H1 (cell line): ENCODE data around the gene SPSB2. TPM values are rescaled to one million over a fixed set of nuclear protein-coding genes. Genes with fewer than 3 reads are reported as not detected.

Source experiments
- CTCF ChIA-PET: fragments of 300-600 bp; sonication (Branson Sonifier 250); formaldehyde crosslinking; loops from one replicate; lab custom pipeline; 2021; ENCODE audit not compliant: partially characterized antibody; lab: Charles Lee
- POLR2A ChIA-PET: fragments of 300-600 bp; sonication (Branson Sonifier 250); formaldehyde crosslinking; loops from one replicate; lab custom pipeline; 2021; ENCODE audit warnings: inconsistent platforms; ENCODE audit not compliant: partially characterized antibody; lab: Charles Lee
- DNase-seq, 2 experiments: peaks; one replicate each; pipeline versions ENCODE4 v3.0.0 to v3.0.0-alpha.2; 2010 to 2022; ENCODE audit warnings: low spot score in 2 of 2, low read depth in 1 of 2, mixed read lengths in 1 of 2
- FAIRE-seq: peaks from 2 replicates; lab custom pipeline; 2011; peaks lifted over from hg19 to GRCh38; lab: Jason Lieb, UNC
- H2AFZ ChIP-seq: 2 replicates; pipeline ENCODE4 v1.8.1; 2012; ENCODE audit warnings: low read length, inconsistent platforms
- H2AK5ac ChIP-seq: 2 replicates; pipeline ENCODE4 v1.6.1; 2013; ENCODE audit warnings: low read depth, low read length
- H2BK120ac ChIP-seq: replicated peaks from 2 replicates; pipeline ENCODE3; 2013; ENCODE audit warnings: low read depth, low read length, inconsistent platforms
- H2BK12ac ChIP-seq: 2 replicates; pipeline ENCODE4 v1.6.1; 2013; ENCODE audit warnings: low read depth, low read length
- H2BK15ac ChIP-seq: 2 replicates; pipeline ENCODE4 v1.6.1; 2013; ENCODE audit warnings: low read length
- H2BK20ac ChIP-seq: 2 replicates; pipeline ENCODE4 v1.6.1; 2013; ENCODE audit warnings: low read length
- H2BK5ac ChIP-seq: 2 replicates; pipeline ENCODE4 v1.6.1; 2013; ENCODE audit warnings: low read depth, low read length
- H3K14ac ChIP-seq: 2 replicates; pipeline ENCODE4 v1.6.1; 2013; ENCODE audit warnings: inconsistent platforms; ENCODE audit not compliant: insufficient read length
- H3K18ac ChIP-seq: 2 replicates; pipeline ENCODE4 v1.6.1; 2013; ENCODE audit warnings: low read length; ENCODE audit errors: extremely low read depth
- H3K23ac ChIP-seq: 2 replicates; pipeline ENCODE4 v1.6.1; 2013; ENCODE audit warnings: inconsistent platforms; ENCODE audit not compliant: insufficient read length
- H3K23me2 ChIP-seq: 2 replicates; pipeline ENCODE4 v1.6.1; 2013; ENCODE audit warnings: low read depth, low read length
- H3K27ac ChIP-seq: 2 replicates; pipeline ENCODE4 v1.6.1; 2011; ENCODE audit warnings: low read depth, low read length, inconsistent platforms
- H3K27me3 ChIP-seq, 4 experiments: replicated peaks in 1 of 4; 1 replicate in 1 of 4; 2 replicates in 3 of 4; pipeline versions ENCODE4 v1.6.1 to v1.8.1; 2011 to 2013; ENCODE audit warnings: low read length in 3 of 4, mild to moderate bottlenecking in 3 of 4, inconsistent platforms in 2 of 4, mixed read lengths in 2 of 4, moderate library complexity in 1 of 4; ENCODE audit not compliant: control insufficient read depth in 3 of 4, insufficient read depth in 3 of 4; ENCODE audit errors: extremely low read depth in 1 of 4
- H3K36me3 ChIP-seq, 4 experiments: 2 replicates each; pipeline versions ENCODE4 v1.6.1 to v1.8.1; 2011 to 2013; ENCODE audit warnings: mild to moderate bottlenecking in 4 of 4, low read length in 3 of 4, moderate library complexity in 2 of 4, control low read depth in 1 of 4, inconsistent platforms in 1 of 4; ENCODE audit not compliant: insufficient read depth in 4 of 4, control insufficient read depth in 2 of 4
- H3K4ac ChIP-seq: replicated peaks from 2 replicates; pipeline ENCODE3; 2013; ENCODE audit warnings: low read length, low read depth, mixed read lengths, inconsistent platforms; ENCODE audit not compliant: insufficient read length
- H3K4me1 ChIP-seq, 4 experiments: replicated peaks in 1 of 4; 1 replicate in 1 of 4; 2 replicates in 3 of 4; pipeline versions ENCODE4 v1.6.1 to v1.8.1; 2011 to 2013; ENCODE audit warnings: low read length in 3 of 4, inconsistent platforms in 2 of 4, mixed read lengths in 1 of 4; ENCODE audit not compliant: insufficient read depth in 4 of 4, control insufficient read depth in 3 of 4
- H3K4me2 ChIP-seq, 2 experiments: 2 replicates each; pipeline versions ENCODE4 v1.6.1 to v1.8.1; 2011 to 2013; ENCODE audit warnings: low read depth in 2 of 2, low read length in 2 of 2, control low read depth in 1 of 2, inconsistent platforms in 1 of 2, mild to moderate bottlenecking in 1 of 2; ENCODE audit not compliant: insufficient read depth in 1 of 2
- H3K4me3 ChIP-seq, 4 experiments: fragments of 200-600, 300-600 bp in 1 of 4; sonication (generic), shearing (Covaris generic), sonication (Bioruptor Twin) in 1 of 4; 2 replicates each; pipeline versions ENCODE4 v1.5.1 to v1.8.1; 2011 to 2016; ENCODE audit warnings: low read length in 4 of 4, low read depth in 3 of 4, control low read depth in 2 of 4, inconsistent platforms in 2 of 4, mild to moderate bottlenecking in 2 of 4, mixed read lengths in 1 of 4, moderate library complexity in 1 of 4; ENCODE audit not compliant: insufficient read depth in 2 of 4; ENCODE audit errors: extremely low read depth in 1 of 4
- H3K56ac ChIP-seq: replicated peaks from 2 replicates; pipeline ENCODE3; 2013; ENCODE audit warnings: low read depth, mild to moderate bottlenecking, mixed read lengths, low read length, inconsistent platforms; ENCODE audit not compliant: insufficient read length
- H3K79me1 ChIP-seq: 2 replicates; pipeline ENCODE4 v1.6.1; 2013; ENCODE audit warnings: low read depth, low read length, control low read depth
- H3K79me2 ChIP-seq, 2 experiments: 2 replicates each; pipeline versions ENCODE4 v1.6.1 to v1.8.1; 2012 to 2013; ENCODE audit warnings: low read length in 2 of 2, mild to moderate bottlenecking in 2 of 2, inconsistent platforms in 1 of 2; ENCODE audit not compliant: insufficient read depth in 2 of 2, control insufficient read depth in 1 of 2
- H3K9ac ChIP-seq, 4 experiments: replicated peaks in 1 of 4; 1 replicate in 1 of 4; 2 replicates in 3 of 4; pipeline versions ENCODE4 v1.6.1 to v1.8.1; 2011 to 2013; ENCODE audit warnings: low read depth in 3 of 4, low read length in 3 of 4, control low read depth in 2 of 4, mild to moderate bottlenecking in 2 of 4, moderate library complexity in 2 of 4, inconsistent platforms in 1 of 4; ENCODE audit errors: extremely low read depth in 1 of 4
- H3K9me3 ChIP-seq, 2 experiments: 2 replicates each; pipeline versions ENCODE4 v1.6.1 to v1.8.1; 2012 to 2013; ENCODE audit warnings: mild to moderate bottlenecking in 2 of 2, moderate library complexity in 2 of 2, control low read depth in 1 of 2, inconsistent platforms in 1 of 2, low read depth in 1 of 2, low read length in 1 of 2, mixed read lengths in 1 of 2; ENCODE audit not compliant: insufficient read depth in 2 of 2
- H4K20me1 ChIP-seq, 2 experiments: replicated peaks in 1 of 2; 2 replicates each; pipeline versions ENCODE3 to v1.8.1; 2011 to 2013; ENCODE audit warnings: inconsistent platforms in 2 of 2, low read length in 2 of 2, mild to moderate bottlenecking in 1 of 2; ENCODE audit not compliant: insufficient read depth in 2 of 2, control insufficient read depth in 1 of 2
- H4K5ac ChIP-seq: 2 replicates; pipeline ENCODE4 v1.6.1; 2013; ENCODE audit warnings: low read length, low read depth, mixed read lengths, inconsistent platforms; ENCODE audit not compliant: insufficient read length
- H4K8ac ChIP-seq: 2 replicates; pipeline ENCODE4 v1.8.0; 2013; ENCODE audit warnings: mild to moderate bottlenecking, moderate library complexity, low read length, inconsistent platforms; ENCODE audit not compliant: insufficient read depth; ENCODE audit errors: extremely low read depth
- H4K91ac ChIP-seq: replicated peaks from 2 replicates; pipeline ENCODE3; 2013; ENCODE audit warnings: low read length, mixed read lengths, inconsistent platforms; ENCODE audit not compliant: insufficient read length
- CHD2 ChIP-seq: IDR thresholded peaks from 2 replicates; pipeline ENCODE4 v1.6.1; 2012; ENCODE audit warnings: low read length, improper control_type of control experiment
- CTCF ChIP-seq, 3 experiments: IDR thresholded peaks; 1 replicate in 2 of 3; 2 replicates in 1 of 3; pipeline versions ENCODE4 v1.5.1 to v1.6.1; 2011; ENCODE audit warnings: low read length in 3 of 3, mild to moderate bottlenecking in 3 of 3, inconsistent platforms in 2 of 3, low read depth in 1 of 3, moderate library complexity in 1 of 3; ENCODE audit not compliant: insufficient read depth in 1 of 3; ENCODE audit errors: control extremely low read depth in 1 of 3
- POU5F1 ChIP-seq: IDR thresholded peaks from 2 replicates; pipeline ENCODE4 v1.6.1; 2011; ENCODE audit warnings: low read depth, mild to moderate bottlenecking, low read length, moderate library complexity
- SIRT6 ChIP-seq: IDR thresholded peaks from one replicate; pipeline ENCODE4 v1.7.1; 2012; ENCODE audit warnings: low read length, inconsistent platforms
- SRF ChIP-seq: IDR thresholded peaks from 2 replicates; pipeline ENCODE4 v1.6.1; 2011; ENCODE audit warnings: mild to moderate bottlenecking, low read depth, low read length, moderate library complexity
- WGBS, 2 experiments: shearing (Covaris generic) in 1 of 2; methylation state at CpG; one replicate each; pipeline versions ENCODE4 v1.1.6 to v1.1.7; 2013 to 2015; ENCODE audit warnings: low lambda C conversion rate in 2 of 2, mixed read lengths in 2 of 2, inconsistent platforms in 1 of 2, low coverage in 1 of 2, missing lambda C conversion rate in 1 of 2; ENCODE audit not compliant: insufficient replicate concordance in 2 of 2, insufficient coverage in 1 of 2, insufficient read length in 1 of 2; ENCODE audit errors: extremely low coverage in 1 of 2, missing lambda C conversion rate in 1 of 2; 5-methylcytosine and 5-hydroxymethylcytosine counted together
- polyA plus RNA-seq, 7 experiments: library from polyadenylated mRNA; depleted of rRNA in 3 of 7; stranded (reverse) in 5 of 7; unstranded in 2 of 7; fragments of >200 nt in 5 of 7; fragments of 200-250 nt in 2 of 7; gene quantifications; 1 replicate in 5 of 7; 2 replicates in 1 of 7; 4 replicates in 1 of 7; pipeline versions ENCODE4 v1.2.1 to v1.2.3, GENCODE V29; 2011 to 2013; ENCODE audit warnings: missing spikeins in 2 of 7, mixed read lengths in 2 of 7
- total RNA-seq: library from RNA; stranded (reverse); fragmentation: NEBNext Ultra II Directional; extraction: Animal tissue kit (Norgen Biotek cat#: 25700); gene quantifications from 2 replicates; pipeline ENCODE4 v1.2.1, GENCODE V29; 2021

Gene SPSB2
- total and polyA plus RNA-seq, 2 of the 8 experiments (the other 6 are each of a cell fraction or from before 2014, with no cell fraction given) = 13.0 to 23.2 TPM

DNA sequence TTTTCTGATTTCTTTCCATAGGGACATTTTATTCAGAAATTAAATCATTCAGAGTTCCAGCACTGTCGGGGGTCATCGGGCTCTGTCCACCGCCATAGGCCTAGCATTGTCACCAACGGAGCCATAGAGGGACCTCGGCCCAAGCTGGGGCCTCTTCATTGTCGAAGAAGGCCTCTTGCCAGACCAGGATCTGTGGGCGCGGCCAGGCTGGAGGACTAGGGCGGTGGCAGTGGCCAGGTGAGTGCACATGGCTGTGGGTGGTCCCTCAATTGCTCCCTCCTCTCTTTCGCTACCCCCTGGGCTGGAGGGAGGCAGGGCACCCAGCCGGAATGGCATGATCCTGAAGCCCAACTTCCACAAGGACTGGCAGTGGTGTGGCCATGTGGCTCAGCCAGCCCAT, 10.6 kb upstream of the SPSB2 start:
- Histone ChIP-seq H3K23ac (no peak overlapping the region), H3K4ac (peak overlapping the region; percentile 96), H2BK120ac (peak overlapping the region; percentile 56), H3K18ac (no peak overlapping the region), H3K56ac (no peak overlapping the region), H4K91ac (peak overlapping the region; percentile 95), H3K36me3 (peaks cover 0 to 20% (median 1%) of the 10 kb centered on the region in 4 experiments; a peak in 4 of 8 replicates), H2BK12ac (peak overlapping the region; percentile 94; the same call in 1 of the 2 replicates), H4K5ac (no peak overlapping the region), H3K9me3 (no peaks in the 10 kb centered on the region), H3K4me2 (no peak overlapping the region), H3K4me1 (peaks cover 2 to 8% (median 5%) of the 10 kb centered on the region in 4 experiments; a peak in 5 of 7 replicates), H3K4me3 (no peak overlapping the region), H2BK20ac (peak overlapping the region; percentile 95; the same call in 1 of the 2 replicates), H3K27me3 (no peaks in the 10 kb centered on the region), H3K79me2 (no peaks in the 10 kb centered on the region), H2AFZ (no peak overlapping the region), H3K23me2 (no peaks in the 10 kb centered on the region), H3K14ac (no peak overlapping the region), H2AK5ac (no peak overlapping the region), H3K79me1 (no peaks in the 10 kb centered on the region), H4K8ac (no peak overlapping the region), H3K9ac (no peak overlapping the region), H3K27ac (no peak overlapping the region), H4K20me1 (no peaks in the 10 kb centered on the region), H2BK15ac (peak overlapping the region; percentile 6; the same call in 1 of the 2 replicates), H2BK5ac (peak overlapping the region; percentile 15)
- ChIA-PET POLR2A (interaction anchor here (0.6 to 5.7 kb wide), 7 partner anchors 11 to 60 kb away, joined by 3 to 50 read pairs (median 7); partner anchors contain the start of genes C12orf57, CDCA3, RNU7-1 and SPSB2), CTCF (interaction anchor here (2.0 to 3.1 kb wide), 3 partner anchors 11 to 41 kb away, joined by 4 to 18 read pairs (median 9); partner anchors contain the start of gene SPSB2)
- 90% methylated on average over 11 of the region's 11 CpGs; no CpG with 5 or more reads in 1 of the 2 experiments for WGBS, 2 experiments
- no peak for TF ChIP-seq POU5F1
- no peak for TF ChIP-seq CHD2
- no peak for TF ChIP-seq CTCF (IDR thresholded peaks at IDR 0.05; ENCODE audit: control extremely low read depth in 1 of 3, insufficient read depth in 1 of 3, low read depth in 1 of 3, low read length in 3 of 3)
- TF ChIP-seq SRF = no peak
- TF ChIP-seq SIRT6 = no peak
- FAIRE-seq (no peak), DNase-seq (no peak)
